LHCN-M2 (cell line): ENCODE data around the gene RNF212. TPM values are rescaled to one million over a fixed set of nuclear protein-coding genes. Genes with fewer than 3 reads are reported as not detected.
"Not testable (repeated sequence)": the region's sequence is repeated elsewhere in the genome, so short reads cannot be mapped to it uniquely, and the experiment has no call there.

ENCODE experiments used
- DNase-seq: peaks from one replicate; pipeline ENCODE4 v3.0.0-alpha.2; 2012; ENCODE audit warnings: low read depth
- total RNA-seq: library from RNA; depleted of rRNA; stranded (reverse); fragments of >200 nt; gene quantifications from 2 replicates; pipeline ENCODE4 v1.2.3, GENCODE V29; 2014

RNF212 gene
- total RNA-seq, 1 experiment from 2014 or later: not detected

GRCh38 chr4:1065732-1066131, 47.6 kb downstream of the RNF212 start:
- DNase-seq: no peak

DNA sequence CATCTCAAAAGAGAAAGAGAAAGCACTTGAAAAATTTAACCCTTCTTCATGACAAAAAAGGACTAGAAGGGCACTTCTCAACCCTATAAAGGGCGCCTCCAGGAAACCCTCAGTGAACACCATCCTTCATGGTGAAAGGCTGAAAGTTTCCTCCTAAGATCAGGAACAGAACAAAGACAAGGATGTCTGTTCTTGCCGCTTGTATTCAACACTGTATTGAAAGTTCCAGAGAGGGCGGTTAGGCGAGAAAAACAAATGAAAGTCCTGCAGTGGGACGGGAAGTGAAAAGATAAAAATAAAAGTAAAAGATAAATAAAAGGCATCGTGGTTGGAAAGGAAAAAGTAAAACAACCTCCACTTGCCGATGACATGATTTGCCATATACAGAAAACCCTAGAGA, 50.9 kb downstream of the RNF212 start:
- no peak for DNase-seq

DNA sequence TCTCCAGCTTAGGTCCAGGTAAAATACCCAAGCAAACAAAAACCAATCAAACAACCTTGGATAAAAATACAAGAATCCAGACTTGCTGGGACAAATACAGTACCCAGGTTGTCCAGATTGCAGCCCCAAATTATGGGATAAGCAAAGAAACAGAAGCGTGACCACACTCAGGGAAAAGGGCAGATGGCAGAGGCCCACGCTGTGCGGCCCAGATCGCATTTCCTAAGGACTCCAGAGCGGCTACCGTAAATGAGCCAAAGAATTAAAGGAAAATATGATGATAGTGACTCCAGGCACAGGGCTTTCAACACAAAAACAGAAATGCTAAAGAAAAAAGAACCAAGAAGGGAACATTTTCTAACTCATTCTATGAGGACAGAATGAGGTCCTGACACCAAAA, 51.6 kb downstream of the RNF212 start:
- DNase-seq: no peak

DNA sequence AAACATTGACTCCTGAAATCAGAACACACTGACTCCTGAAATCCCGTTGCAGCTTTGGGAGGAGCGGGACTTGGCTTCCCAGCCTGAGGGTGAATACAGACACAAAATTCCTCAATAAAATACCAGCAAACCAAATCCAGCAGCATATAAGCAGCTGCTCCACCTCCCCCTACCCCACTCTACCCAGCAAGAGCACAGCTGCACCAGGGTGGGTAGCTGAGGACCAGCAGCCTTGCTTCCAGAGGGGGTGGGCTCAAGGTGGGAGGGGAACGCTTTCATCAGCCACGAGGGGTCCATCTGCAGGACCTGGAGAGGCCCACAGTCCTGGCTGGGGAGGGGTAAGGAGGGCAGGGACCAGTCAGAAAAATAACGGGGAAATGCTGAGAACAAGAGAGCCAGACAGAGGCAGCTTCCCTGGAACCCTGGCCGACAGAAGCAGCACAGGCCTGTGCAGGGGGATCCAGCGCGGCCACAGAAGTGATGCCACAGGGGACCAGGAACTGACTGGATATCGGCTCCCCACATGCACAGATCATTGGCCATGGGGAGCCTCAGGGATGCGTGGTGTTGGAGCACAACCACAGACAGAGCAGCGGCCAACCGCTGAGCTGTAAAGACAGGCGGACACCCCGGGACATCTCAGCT, 52.2 kb downstream of the RNF212 start:
- no peak for DNase-seq

GRCh38 chr4:1060621-1061020, 52.7 kb downstream of the RNF212 start:
- DNase-seq: no peak

DNA sequence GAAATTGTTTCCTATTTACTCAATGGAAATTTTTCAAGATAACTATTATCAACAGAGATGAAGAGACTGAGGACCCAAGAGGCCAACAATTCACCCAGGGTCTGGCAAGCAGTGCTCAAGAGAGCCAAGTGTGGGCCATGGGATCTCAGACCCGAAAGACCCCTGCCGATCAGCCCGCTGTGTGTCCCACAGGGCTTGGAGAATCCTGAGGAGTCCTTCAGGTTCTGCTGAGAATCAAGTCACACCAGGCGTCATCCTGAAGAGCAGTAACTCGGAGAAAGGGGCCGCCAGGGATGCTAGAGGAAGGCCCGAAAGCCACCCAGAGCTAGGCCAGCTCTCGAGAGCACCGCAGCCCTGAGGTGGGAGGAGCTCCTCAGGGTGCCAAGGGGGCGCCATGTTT, 53.2 kb downstream of the RNF212 start:
- DNase-seq: no peak

- no peak for DNase-seq
These were observed 54.2 kb downstream of the RNF212 start for GRCh38 chr4:1058997-1059665.

DNA sequence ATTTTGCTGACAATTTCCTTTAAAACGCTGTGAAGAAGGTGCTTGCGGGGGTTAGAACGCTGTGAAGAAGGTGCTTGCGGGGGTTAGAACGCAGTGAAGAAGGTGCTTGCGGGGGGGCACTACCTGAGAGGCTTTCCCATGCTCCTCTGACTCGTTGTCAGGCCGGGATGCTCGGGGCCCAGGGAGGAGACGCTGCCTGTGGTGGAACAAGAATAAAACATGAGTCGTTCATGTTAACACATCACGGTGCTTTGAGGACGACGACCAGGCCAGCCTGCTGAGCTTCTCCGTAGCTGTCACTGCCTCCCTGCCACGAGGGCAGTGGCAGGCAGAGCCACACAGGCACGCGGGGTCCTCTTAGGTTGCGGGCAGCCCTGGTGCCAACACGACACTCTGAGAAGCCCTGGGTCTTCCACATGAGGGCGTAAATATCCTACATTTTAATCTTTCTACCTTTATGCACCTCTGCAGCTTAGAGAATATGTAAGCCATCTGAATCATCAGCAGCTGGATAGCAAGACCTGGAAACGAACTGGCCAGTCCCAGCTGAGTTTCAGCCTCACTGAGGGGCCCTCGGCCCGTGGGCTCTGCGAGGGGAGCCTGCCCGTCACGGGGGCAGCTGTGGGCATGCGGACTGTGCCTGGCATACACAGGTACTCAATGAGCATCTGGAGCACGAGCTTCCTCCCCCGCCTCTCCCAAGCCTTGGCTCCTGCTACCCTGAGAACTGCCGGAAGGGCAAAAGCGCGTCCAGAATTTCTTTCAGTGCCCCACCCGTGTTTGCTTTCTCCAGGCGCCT, 55.0 kb downstream of the RNF212 start:
- no peak for DNase-seq

- DNase-seq: no peak
These were observed 56.0 kb downstream of the RNF212 start for GRCh38 chr4:1057403-1057745.

DNA sequence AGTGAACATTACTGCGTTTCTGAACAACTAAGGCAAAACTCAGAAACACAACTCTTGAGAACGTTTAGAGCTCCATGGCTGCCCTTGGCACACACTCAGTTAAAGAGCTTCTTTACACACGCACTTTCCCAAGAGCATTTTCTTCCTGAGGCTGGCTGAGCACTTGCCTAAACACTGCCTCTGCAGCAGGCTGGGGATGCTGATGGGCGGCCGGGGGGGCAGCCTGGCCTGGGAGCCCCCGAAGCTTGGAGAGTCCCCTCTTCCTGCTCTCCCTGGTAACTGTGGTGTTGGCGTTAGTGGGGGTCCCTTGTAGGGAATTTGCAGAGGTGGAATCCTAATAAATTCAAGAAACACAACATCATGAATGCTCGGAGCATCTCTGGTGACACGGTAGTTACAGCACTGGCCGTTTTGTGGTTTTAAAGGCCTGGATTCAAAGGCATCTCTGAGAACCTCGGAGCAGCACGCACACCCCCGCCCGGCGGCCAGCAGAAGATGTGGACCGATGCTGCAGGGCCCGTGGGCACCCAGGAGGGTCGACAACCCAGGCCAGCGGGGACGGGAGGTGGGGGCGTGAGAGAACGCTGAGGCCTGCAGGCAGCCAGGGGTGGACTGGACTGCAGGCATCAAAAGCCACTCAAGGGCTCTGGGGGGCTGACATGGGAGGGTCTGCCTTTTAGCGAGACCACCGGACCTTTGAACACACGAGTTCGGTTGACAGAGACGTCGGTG, 56.5 kb downstream of the RNF212 start:
- no peak for DNase-seq

- DNase-seq: no peak
These were observed 57.4 kb downstream of the RNF212 start for GRCh38 chr4:1055721-1056590.

GRCh38 chr4:1055243-1055701, 58.1 kb downstream of the RNF212 start:
- DNase-seq: not testable (repeated sequence)

DNA sequence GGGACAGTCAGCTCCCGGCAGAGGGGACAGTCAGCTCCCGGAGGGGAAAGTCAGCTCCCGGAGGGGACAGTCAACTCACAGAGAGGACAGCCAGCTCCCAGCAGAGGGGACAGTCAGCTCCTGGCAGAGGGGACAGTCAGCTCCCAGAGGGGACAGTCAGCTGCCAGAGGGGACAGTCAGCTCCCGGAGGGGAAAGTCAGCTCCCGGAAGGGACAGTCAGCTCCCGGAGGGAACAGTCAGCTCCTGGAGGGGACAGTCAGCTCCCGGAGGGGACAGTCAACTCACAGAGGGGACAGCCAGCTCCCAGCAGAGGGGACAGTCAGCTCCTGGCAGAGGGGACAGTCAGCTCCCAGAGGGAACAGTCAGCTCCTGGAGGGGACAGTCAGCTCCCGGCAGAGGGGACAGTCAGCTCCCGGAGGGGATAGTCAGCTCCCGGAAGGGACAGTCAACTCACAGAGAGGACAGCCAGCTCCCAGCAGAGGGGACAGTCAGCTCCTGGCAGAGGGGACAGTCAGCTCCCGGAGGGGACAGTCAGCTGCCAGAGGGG, 58.6 kb downstream of the RNF212 start:
- not testable (repeated sequence) for DNase-seq

- not testable (repeated sequence) for DNase-seq
These were observed 59.5 kb downstream of the RNF212 start for GRCh38 chr4:1053891-1054290.

GRCh38 chr4:1053080-1053661, 60.2 kb downstream of the RNF212 start:
- peak; percentile 63 for DNase-seq

DNA sequence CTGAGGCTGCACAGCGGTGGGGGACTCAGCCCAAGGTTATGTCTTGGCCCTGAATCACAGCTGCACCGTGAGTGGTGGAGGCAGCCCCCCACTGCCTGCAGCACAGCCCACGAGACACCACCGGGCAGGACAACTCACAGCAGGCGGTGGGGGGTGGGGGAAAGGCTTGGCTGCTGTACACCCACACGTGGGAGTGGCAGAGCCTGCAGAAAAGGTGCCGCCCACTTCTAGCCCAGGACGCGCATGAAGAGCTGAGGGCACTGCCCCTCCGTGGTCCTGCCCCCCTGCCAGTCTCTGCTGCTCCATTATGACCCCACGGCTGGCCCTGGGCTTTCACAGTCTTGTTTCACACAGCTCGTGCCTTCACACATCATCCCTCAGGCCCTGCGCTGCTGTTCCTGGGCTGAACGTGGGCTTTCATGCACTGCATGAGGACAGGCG, 61.1 kb downstream of the RNF212 start:
- no peak for DNase-seq

- DNase-seq: peak; percentile 29
These were observed 61.9 kb downstream of the RNF212 start for GRCh38 chr4:1051472-1051871.

DNA sequence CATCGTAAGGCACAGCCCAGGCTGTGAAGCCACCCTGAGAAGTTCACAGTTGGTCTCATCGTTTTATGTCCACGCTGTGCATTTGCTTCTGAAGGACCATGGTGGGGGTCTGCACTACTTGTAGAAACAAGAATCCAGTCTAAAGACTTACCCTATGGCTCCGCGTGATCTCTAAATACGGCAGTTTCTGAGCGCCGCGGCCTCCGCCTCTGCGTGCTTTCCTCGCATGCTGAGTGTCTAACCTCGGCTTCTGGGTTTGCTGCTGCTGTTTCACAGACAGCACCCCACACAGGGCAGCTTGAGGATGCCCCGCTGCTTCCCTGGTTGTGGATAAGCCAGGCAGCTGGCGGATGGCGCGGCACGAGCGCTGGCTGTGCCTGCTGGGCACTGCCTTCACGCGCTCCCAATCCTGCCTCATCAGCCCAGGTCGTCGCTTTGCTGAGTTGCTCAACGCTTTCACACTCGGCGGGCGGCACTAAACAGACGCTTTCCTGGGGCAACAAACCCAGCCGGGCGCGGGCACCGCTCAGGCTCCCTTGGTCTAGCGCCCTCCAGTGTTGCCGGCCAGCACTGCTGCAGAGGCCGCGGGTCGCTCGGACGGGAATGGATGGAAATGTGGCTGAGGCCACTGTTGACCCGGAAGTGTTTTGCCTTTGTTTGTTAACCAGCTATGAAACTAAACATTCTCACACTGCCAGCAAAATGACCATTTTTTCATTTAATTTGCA, 62.7 kb downstream of the RNF212 start:
- no peak for DNase-seq

- no peak for DNase-seq
These were observed 63.8 kb downstream of the RNF212 start for GRCh38 chr4:1049591-1049905.
